Aorta (tissue), 5 donors: ENCODE data around the gene CTNND1. TPM values are rescaled to one million over a fixed set of nuclear protein-coding genes. Genes with fewer than 3 reads are reported as not detected.

ENCODE experiments used
- ATAC-seq: fragments of 200-7000 bp; cut with Tn5 transposase; one replicate; pipeline ENCODE4 v1.9.1; 2022; ENCODE audit warnings: moderate library complexity; ENCODE audit not compliant: low FRiP score
- DNase-seq, 2 donors: peaks; one replicate each; pipeline ENCODE4 v3.0.0-alpha.2; 2020
- H3K27ac ChIP-seq, 2 donors: one replicate each; pipeline ENCODE4 v1.5.1; 2013; ENCODE audit warnings: low read length in 2 of 2, mild to moderate bottlenecking in 2 of 2, moderate library complexity in 2 of 2, control low read depth in 1 of 2, inconsistent platforms in 1 of 2, low read depth in 1 of 2
- H3K27me3 ChIP-seq, 2 donors: one replicate each; pipeline ENCODE4 v1.6.1; 2013; ENCODE audit warnings: control low read depth in 1 of 2, low read length in 1 of 2, mild to moderate bottlenecking in 1 of 2, moderate library complexity in 1 of 2; ENCODE audit not compliant: insufficient read depth in 2 of 2, control insufficient read depth in 1 of 2
- H3K36me3 ChIP-seq, 2 donors: one replicate each; pipeline ENCODE4 v1.6.1; 2013; ENCODE audit warnings: control low read depth in 1 of 2, low read length in 1 of 2, mild to moderate bottlenecking in 1 of 2; ENCODE audit not compliant: insufficient read depth in 2 of 2, control insufficient read depth in 1 of 2
- H3K4me1 ChIP-seq, 2 donors: one replicate each; pipeline ENCODE4 v1.6.1; 2013; ENCODE audit warnings: low read length in 2 of 2, control low read depth in 1 of 2, mild to moderate bottlenecking in 1 of 2, moderate library complexity in 1 of 2; ENCODE audit not compliant: insufficient read depth in 2 of 2, control insufficient read depth in 1 of 2
- H3K4me3 ChIP-seq, 2 donors: one replicate each; pipeline ENCODE4 v1.5.1; 2013; ENCODE audit warnings: low read length in 2 of 2, control low read depth in 1 of 2, mild to moderate bottlenecking in 1 of 2
- H3K9me3 ChIP-seq: one replicate; pipeline ENCODE4 v1.6.1; 2013; ENCODE audit warnings: mild to moderate bottlenecking, low read length; ENCODE audit not compliant: control insufficient read depth
- WGBS, 2 donors: extraction: QIAGEN DNeasy Blood & Tissue Kit; methylation state at CpG; one replicate each; pipeline ENCODE4 v1.1.7; 2013; 5-methylcytosine and 5-hydroxymethylcytosine counted together
- intact Hi-C, 2 donors: fragments of 100-400 bp; cut with DNase I; formaldehyde crosslinking; loops; one replicate each; pipeline versions ENCODE4 v1.14.2 to v1.15.0; 2022
- polyA plus RNA-seq, 2 donors: library from polyadenylated mRNA; stranded (reverse); fragments of 200-250 nt; gene quantifications; one replicate each; pipeline ENCODE4 v1.2.3, GENCODE V29; 2013
- total RNA-seq, 2 donors: library from RNA; stranded (reverse); fragmentation: NEBNext Ultra II Directional; extraction: Animal tissue kit (Norgen Biotek cat#: 25700); gene quantifications; one replicate each; pipeline ENCODE4 v1.2.1, GENCODE V29; 2021
- donor health status: healthy with polysubstance abuse.
- donor health status: Bipolar disorder and iron deficiency.
- donor health status: DM: no; HTN: no; CAD: no.
- donor health status: DM: no; HTN: no; CAD: no.
- donor health status: DM: yes; HTN: yes; CAD: no.

Gene CTNND1
- total and polyA plus RNA-seq, 4 donors, result 31.6 to 213 (median 101) TPM

- 54 to 63% methylated on average over 4 of the region's 4 CpGs for WGBS, 2 donors
- Histone ChIP-seq H3K4me3 (no peak overlapping the region), H3K36me3 (no peaks in the 10 kb centered on the region), H3K27ac (no peak overlapping the region), H3K4me1 (peaks cover 13 to 28% of the 10 kb centered on the region in 2 donors), H3K9me3 (no peaks in the 10 kb centered on the region), H3K27me3 (no peaks in the 10 kb centered on the region)
- intact Hi-C loops, result no loop called here
- no peak for ATAC-seq
- DNase-seq, result no peak
These were observed 11.0 kb downstream of the CTNND1 start for GRCh38 chr11:57772562-57772961.

- Histone ChIP-seq H3K36me3 (no peaks in the 10 kb centered on the region), H3K27me3 (no peaks in the 10 kb centered on the region), H3K9me3 (no peaks in the 10 kb centered on the region), H3K4me3 (no peak overlapping the region), H3K27ac (no peak overlapping the region), H3K4me1 (peaks cover 14 to 33% of the 10 kb centered on the region in 2 donors)
- WGBS, 2 donors, result 75 to 78% methylated on average over 5 of the region's 5 CpGs
- intact Hi-C loops, result no loop called here
- DNase-seq, result no peak
- no peak for ATAC-seq
These were observed 11.5 kb downstream of the CTNND1 start for GRCh38 chr11:57773026-57773598.

DNA sequence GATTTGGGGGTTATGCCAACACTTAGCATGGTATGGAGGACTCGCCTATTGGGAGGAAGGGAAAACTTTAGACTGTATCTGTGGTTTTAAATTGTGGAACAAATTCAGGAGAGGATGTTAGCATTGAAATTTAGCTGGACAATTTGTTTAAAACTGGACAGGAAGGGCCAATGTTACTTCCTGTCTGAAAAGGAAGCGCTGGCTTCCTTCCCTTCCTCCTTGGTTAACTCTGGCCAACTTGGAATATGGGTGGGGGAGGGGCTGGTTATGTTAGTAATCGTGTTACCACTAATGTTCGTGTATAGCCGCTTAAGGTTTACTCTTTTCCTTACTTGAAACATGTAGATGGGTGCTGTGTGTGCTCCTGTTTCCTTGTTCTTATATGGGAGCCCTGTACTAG lies 13.9 kb downstream of the CTNND1 start:
- H3K27ac ChIP-seq, result peak overlapping the region; percentile 52 to 59
- 40 to 41% methylated on average over 5 of the region's 5 CpGs for WGBS, 2 donors
- peaks cover 19 to 38% of the 10 kb centered on the region in 2 donors for H3K4me1 ChIP-seq
- intact Hi-C loops, result no loop called here
- no peak overlapping the region for H3K4me3 ChIP-seq
- no peak for DNase-seq
- no peaks in the 10 kb centered on the region for H3K9me3 ChIP-seq
- no peak for ATAC-seq
- H3K27me3 ChIP-seq, result no peaks in the 10 kb centered on the region
- no peaks in the 10 kb centered on the region for H3K36me3 ChIP-seq

GRCh38 chr11:57776031-57776521 lies 14.5 kb downstream of the CTNND1 start:
- peaks cover 18 to 38% of the 10 kb centered on the region in 2 donors for H3K4me1 ChIP-seq
- H3K36me3 ChIP-seq, result no peaks in the 10 kb centered on the region
- WGBS, 2 donors, result 11 to 19% methylated on average over 3 of the region's 3 CpGs
- no peak for ATAC-seq
- no peaks in the 10 kb centered on the region for H3K27me3 ChIP-seq
- intact Hi-C loops, result no loop called here
- no peak overlapping the region for H3K4me3 ChIP-seq
- DNase-seq, result no peak
- H3K27ac ChIP-seq, result peak overlapping the region in 1 of 2 donors; percentile 7
- no peaks in the 10 kb centered on the region for H3K9me3 ChIP-seq

GRCh38 chr11:57776577-57777210 lies 15.1 kb downstream of the CTNND1 start:
- Histone ChIP-seq H3K4me1 (peaks cover 18 to 38% of the 10 kb centered on the region in 2 donors), H3K4me3 (no peak overlapping the region), H3K27ac (peak overlapping the region in 1 of 2 donors; percentile 7), H3K27me3 (no peaks in the 10 kb centered on the region), H3K36me3 (no peaks in the 10 kb centered on the region), H3K9me3 (no peaks in the 10 kb centered on the region)
- ATAC-seq, result no peak
- intact Hi-C loops, result no loop called here
- 8 to 9% methylated on average over 2 of the region's 2 CpGs for WGBS, 2 donors
- DNase-seq, result no peak

DNA sequence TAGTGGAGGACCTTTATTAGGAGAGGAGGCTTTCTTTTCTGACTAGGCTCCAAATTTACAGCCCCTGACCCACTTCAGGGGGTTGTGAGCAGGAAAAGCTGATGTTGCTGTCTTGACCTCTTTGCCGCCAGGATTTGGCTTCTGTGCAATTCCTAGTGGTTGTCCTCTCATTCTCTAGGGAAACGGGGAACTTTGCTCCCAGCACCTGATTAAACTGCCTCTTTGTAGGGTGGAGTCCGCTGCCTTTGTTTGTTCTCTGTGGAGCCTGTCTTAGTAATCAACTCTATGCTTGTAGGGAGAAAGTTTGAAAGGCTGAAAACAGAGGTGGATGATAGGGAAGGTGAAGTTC lies 16.3 kb downstream of the CTNND1 start:
- ATAC-seq (no peak), DNase-seq (no peak)
- no peaks in the 10 kb centered on the region for H3K36me3 ChIP-seq
- peak overlapping the region; percentile 12 to 43 for H3K4me3 ChIP-seq
- WGBS, 2 donors, result 14 to 20% methylated on average over 3 of the region's 3 CpGs
- intact Hi-C loops, result no loop called here
- H3K27me3 ChIP-seq, result no peaks in the 10 kb centered on the region
- peaks cover 16 to 32% of the 10 kb centered on the region in 2 donors for H3K4me1 ChIP-seq
- H3K9me3 ChIP-seq, result no peaks in the 10 kb centered on the region
- H3K27ac ChIP-seq, result peak overlapping the region; percentile 91 to 99

- DNase-seq, result peak; percentile 90 to 91
- no peaks in the 10 kb centered on the region for H3K9me3 ChIP-seq
- intact Hi-C loops, result no loop called here
- no peaks in the 10 kb centered on the region for H3K27me3 ChIP-seq
- no peaks in the 10 kb centered on the region for H3K36me3 ChIP-seq
- 1% methylated on average over 6 of the region's 6 CpGs for WGBS, 2 donors
- peaks cover 16 to 32% of the 10 kb centered on the region in 2 donors for H3K4me1 ChIP-seq
- H3K4me3 ChIP-seq, result peak overlapping the region; percentile 12 to 43
- peak; percentile 88 for ATAC-seq
- H3K27ac ChIP-seq, result peak overlapping the region; percentile 91 to 99
These were observed 16.9 kb downstream of the CTNND1 start for GRCh38 chr11:57778318-57779037.

DNA sequence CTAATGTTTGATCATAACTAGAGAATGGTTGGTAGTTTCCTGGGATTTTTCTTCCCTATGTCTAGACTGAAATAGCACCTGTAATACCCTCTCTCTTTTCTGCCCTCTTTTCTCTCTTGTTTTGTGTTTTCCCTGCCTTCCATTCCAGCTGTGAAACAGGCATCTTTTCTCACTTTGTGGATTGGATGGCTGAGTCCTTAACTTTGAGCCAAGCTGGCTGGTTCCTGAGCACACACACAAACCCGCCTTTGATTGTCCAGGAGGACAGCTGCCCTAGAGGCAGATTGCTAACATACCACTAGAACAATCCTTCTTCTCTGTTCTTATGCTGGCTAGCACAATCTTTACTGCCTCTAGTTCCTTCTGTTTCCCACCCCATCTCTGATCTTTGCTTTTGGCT lies 17.7 kb downstream of the CTNND1 start:
- H3K27me3 ChIP-seq, result no peaks in the 10 kb centered on the region
- H3K4me3 ChIP-seq, result no peak overlapping the region
- intact Hi-C loops, result no loop called here
- no peaks in the 10 kb centered on the region for H3K9me3 ChIP-seq
- DNase-seq (no peak), ATAC-seq (no peak)
- peak overlapping the region in 1 of 2 donors; percentile 58 for H3K27ac ChIP-seq
- peaks cover 16 to 28% of the 10 kb centered on the region in 2 donors for H3K4me1 ChIP-seq
- no peaks in the 10 kb centered on the region for H3K36me3 ChIP-seq
- WGBS, 2 donors, result 8 to 9% methylated on average over 1 of the region's 1 CpG
